CD4-positive, alpha-beta T cell treated with Interleukin-4 for 1 hour (primary cell): Measurements from ENCODE around the gene DLG4.
A peak's percentile ranks its signal among the peaks of the same experiment; 100 is the strongest.
"Not testable (repeated sequence)": the region's sequence is repeated elsewhere in the genome, so short reads cannot be mapped to it uniquely, and the experiment has no call there.

Experiments
- DNase-seq, 2 donors: peaks; one replicate each; pipeline ENCODE4 v3.0.0-alpha.2; 2020 to 2022

Gene DLG4

GRCh38 chr17:7248796-7249195 is 29.2 kb upstream of the DLG4 start:
- no peak for DNase-seq

DNA sequence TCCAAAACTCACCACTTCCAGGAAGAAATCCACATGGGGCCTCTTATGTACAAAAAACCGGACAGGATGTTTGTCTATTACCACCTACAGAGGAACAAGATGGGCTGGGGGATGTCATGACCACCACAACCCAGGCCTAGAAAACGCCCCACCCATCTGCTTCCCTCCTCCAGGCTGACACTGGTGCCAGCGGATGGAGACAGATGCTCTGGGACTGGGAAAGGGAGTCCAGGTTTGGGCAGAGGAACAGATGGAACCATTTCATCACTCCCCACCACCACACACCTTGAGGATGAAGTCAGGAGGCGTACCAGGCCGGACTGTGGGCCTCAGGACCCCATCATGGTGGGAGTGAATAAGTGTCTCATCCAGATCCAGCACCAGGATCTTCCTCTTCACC is 27.1 kb upstream of the DLG4 start:
- DNase-seq, result no peak

DNA sequence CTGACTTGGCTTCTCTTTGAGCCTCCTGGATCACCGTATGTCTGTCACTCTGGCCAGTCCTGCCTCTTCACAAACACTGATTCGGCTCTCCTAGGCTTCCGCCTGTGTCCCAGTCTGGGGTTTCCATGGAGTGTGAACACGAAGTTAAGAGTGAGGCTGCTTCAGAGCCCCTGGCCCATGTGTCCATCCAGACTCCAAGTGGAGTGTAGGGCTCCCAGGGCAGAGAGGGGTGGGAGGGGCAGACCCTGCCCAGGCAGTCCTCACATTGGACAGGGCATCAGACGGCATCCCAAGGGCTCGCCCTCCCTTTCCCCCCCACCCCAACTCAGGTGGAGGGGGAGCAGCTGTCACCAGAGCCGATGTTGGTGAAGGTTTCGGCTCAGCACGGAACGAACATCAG is 24.2 kb upstream of the DLG4 start:
- not testable (repeated sequence) for DNase-seq

- DNase-seq, result no peak
These were observed 23.8 kb upstream of the DLG4 start for GRCh38 chr17:7243453-7243729.

DNA sequence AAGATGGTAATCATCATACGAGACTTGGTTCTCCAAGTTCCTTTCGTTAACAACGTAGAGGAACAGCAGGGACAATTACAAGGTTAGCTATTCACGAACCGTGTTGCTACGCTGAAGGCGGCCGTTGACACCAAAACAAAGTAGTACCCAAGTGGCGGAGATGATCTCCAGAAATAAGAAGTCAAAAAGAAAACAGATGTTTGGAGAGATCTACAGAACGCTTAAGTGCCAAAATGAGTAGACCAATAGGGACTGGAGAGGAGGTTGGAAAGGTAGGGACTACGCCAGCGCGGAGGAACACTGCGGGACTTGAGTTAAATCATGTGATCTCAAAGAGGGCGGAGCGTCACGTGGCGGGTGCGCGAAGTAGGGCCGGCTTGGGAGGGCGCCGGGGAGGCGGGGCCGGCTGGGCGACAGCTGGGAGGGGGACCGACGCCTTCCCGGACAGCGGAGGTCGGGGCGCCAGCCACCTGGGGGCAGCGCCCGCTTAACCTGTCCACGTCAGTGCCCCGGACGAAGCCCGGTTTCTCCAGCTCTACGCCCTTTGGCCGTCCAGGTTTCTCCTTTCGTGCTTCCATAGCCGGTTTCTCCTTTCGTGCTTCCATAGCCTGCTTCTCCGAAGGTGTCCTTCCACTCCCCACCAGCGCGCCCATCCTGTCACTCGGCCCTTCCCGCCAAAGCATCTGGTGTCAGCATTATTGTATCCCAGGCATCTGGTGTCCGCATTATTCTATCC is 23.2 kb upstream of the DLG4 start:
- peak; percentile 94 to 96 for DNase-seq

- peak; percentile 91 to 95 for DNase-seq
These were observed 22.4 kb upstream of the DLG4 start, which contains the start of gene GABARAP for GRCh38 chr17:7241783-7242716. TSS of gene GABARAP (minus strand) at chr17:7242449. CDS start at chr17:7242330, 119 bp downstream.

DNA sequence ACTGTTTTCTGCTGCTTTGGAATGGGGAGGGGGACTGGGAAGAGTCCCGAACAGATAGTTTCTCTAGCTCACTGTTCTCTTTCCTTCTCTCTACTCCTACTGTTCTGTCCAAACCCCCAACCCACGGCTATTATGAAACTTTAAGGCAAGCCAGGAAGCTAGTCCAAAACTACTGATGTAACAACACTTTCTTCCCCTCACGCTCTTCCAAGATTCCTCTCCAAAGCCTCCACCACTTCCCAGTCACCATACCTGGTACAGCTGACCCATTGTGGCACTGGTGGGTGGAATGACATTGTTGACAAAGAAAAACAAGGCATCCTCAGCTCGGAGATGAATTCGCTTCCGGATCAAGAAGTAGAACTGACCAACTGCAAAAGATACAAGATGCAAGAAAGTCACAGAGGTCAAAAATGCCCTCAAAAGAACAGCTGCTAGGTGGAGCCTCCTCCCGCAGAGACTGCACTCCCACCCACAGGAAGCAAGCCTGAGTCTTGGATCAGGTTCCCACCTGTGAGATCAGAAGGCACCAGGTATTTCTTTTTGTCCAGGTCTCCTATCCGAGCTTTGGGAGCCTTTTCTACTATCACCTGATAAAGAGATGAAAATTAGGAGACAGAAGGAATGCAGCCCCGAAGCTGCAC is 21.6 kb upstream of the DLG4 start:
- DNase-seq, result no peak

DNA sequence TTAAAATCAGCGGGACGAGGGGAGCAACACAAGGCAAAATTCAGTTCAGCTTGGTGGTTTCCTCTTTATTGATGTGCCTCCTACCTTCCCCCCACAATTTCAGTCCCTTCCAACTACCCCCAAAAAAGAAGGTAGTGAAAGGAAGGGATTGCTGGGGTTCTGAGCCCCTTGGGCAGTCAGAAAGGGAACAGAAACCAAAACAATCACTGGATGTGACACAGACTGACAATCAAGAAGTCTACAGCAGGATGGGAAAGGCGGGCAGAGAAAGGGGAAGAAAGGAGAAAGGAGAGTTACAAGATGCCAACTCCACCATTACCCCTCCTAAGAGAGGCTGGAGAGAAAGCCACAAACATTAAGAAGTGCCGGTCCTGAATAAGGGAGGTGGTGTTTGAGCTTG is 20.7 kb upstream of the DLG4 start:
- DNase-seq, result no peak

GRCh38 chr17:7239091-7240027 is 19.7 kb upstream of the DLG4 start, which contains the start of gene PHF23:
TSS of gene PHF23 (minus strand) at chr17:7239457. CDS start at chr17:7239279, 178 bp downstream.
- DNase-seq, result peak; percentile 99

- DNase-seq, result peak; percentile 47 to 58
These were observed 18.9 kb upstream of the DLG4 start for GRCh38 chr17:7238420-7239090.

DNA sequence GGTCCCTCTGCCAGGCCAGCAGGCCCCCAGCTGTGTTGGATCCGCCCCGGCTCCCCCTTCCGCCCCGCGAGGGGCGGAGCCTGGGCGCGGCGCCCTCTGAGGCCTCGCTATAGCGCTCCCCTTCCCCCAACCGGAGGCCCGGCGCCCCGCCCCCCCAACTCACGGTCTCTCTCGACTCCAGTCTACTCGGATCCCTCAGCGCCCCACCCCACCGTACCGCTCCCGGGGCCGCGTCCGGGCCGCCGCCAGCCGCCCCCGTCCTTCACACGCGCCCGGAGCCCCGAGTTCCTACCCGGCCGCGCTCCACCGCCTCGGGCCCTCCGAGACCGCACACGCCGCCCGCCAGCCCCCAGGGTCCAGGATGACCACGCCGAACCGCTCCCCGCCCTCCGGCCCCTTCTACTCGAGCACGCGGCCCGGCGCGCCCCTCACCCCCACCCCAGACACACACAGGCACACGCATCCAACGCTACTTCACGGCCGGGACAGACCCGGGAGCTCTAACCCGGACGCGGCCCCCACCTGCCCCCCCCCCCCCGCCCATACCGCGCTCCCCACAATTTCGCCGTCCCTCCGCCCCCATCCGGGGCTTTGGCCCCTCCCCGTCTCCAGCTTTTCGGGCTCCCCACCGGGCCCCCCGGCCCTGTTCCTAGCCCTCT is 18.3 kb upstream of the DLG4 start:
- DNase-seq, result peak; percentile 85 to 88

GRCh38 chr17:7237266-7237760 is 17.7 kb upstream of the DLG4 start:
- no peak for DNase-seq

- DNase-seq, result no peak
These were observed 17.2 kb upstream of the DLG4 start for GRCh38 chr17:7236808-7237207.

GRCh38 chr17:7235693-7236665 is 16.3 kb upstream of the DLG4 start:
- no peak for DNase-seq

DNA sequence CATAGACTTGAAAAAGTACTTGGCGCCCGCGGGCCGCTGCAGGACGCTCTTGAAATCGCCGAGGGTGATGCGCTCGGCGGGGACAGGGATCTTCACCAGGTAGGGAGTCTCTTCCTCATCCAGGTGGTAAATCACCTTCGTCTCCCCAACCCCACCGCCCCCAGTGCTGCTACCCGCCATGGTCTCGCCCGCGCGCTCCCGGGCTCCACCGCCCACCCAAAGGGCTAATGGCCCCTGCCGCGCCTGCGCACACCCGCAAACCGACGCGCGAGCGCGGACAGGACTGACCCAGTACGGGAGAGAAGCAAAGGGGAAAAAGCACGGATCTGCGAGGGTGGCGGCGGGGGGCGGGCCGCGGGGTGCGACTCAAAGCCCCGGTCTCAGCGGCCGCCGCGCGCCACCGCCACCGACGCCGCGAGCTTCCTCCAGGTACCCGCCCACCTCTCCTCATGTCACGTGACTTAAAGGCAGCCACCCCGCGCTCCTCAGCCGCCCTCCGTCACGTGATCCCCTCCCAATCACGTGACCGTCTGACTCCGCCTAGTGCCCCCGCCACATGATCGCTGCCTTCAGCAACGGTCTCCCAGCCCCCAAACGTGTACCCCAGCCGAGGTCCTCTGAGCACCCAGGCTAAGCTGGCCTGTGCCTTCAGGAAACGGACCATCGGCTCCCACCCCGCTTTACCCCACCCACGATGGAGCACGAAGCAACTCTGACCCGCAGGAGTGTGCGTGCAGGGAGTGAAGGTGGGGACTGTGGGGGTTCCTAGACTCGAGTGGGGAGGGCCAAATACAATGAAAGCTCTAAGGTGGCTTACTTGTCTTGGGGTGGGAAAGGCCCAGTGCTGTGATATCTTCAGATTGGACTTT is 14.7 kb upstream of the DLG4 start, which contains the start of gene DVL2:
Gene DVL2 (minus strand): TSS at position 435 of the 869 bp plus-strand sequence. CDS start 255 bp downstream, at position 180.
- peak; percentile 95 to 96 for DNase-seq

- no peak for DNase-seq
These were observed 14.1 kb upstream of the DLG4 start for GRCh38 chr17:7233701-7234082.

- DNase-seq, result no peak
These were observed 12.5 kb upstream of the DLG4 start for GRCh38 chr17:7232114-7232513.

- DNase-seq, result no peak
These were observed 9.9 kb upstream of the DLG4 start for GRCh38 chr17:7229504-7229903.

DNA sequence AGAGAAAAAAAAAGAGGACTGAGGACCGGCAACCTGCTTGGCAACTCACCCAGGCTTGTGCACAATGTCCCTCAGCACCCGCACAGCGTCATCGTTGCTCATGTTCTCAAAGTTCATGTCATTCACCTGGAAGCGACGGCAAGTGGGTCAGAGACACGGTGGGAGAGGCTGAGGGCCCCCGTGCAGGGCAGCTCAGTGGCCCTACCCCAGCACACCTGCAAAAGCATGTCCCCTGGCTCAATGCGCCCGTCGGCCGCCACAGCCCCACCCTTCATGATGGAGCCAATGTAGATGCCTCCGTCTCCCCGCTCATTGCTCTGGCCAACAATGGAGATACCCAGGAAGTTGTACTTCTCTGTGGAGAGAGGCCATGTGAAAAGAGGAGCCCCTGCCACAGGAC is 9.3 kb upstream of the DLG4 start:
- no peak for DNase-seq
